HEK293T (cell line): ENCODE results near the gene TMEM131.

ENCODE experiments used
- ARNT ChIP-seq: fragments of 450-650 bp; IDR thresholded peaks from 2 replicates; pipeline ENCODE4 v1.6.1; 2017; ENCODE audit warnings: mild to moderate bottlenecking
- BHLHE40 ChIP-seq: fragments of 450-650 bp; IDR thresholded peaks from 2 replicates; pipeline ENCODE4 v1.6.1; 2016; ENCODE audit warnings: mild to moderate bottlenecking, moderate library complexity, borderline replicate concordance
- FOXK2 ChIP-seq: fragments of 450-650 bp; IDR thresholded peaks from 2 replicates; pipeline ENCODE4 v1.6.1; 2016; ENCODE audit warnings: mild to moderate bottlenecking
- FOXM1 ChIP-seq: fragments of 450-650 bp; IDR thresholded peaks from 2 replicates; pipeline ENCODE4 v1.6.1; 2017; ENCODE audit warnings: mild to moderate bottlenecking, borderline replicate concordance
- HDGF ChIP-seq: fragments of 450-650 bp; IDR thresholded peaks from 2 replicates; pipeline ENCODE4 v1.6.1; 2017; ENCODE audit warnings: antibody characterized with exemption, borderline replicate concordance
- L3MBTL2 ChIP-seq: fragments of 450-650 bp; conservative IDR thresholded peaks from 2 replicates; pipeline ENCODE4 v1.6.1; 2016; ENCODE audit warnings: mild to moderate bottlenecking
- NFRKB ChIP-seq: fragments of 450-650 bp; IDR thresholded peaks from 2 replicates; pipeline ENCODE4 v1.6.1; 2016; ENCODE audit warnings: mild to moderate bottlenecking, moderate library complexity
- SP1 ChIP-seq: fragments of 450-650 bp; IDR thresholded peaks from 2 replicates; pipeline ENCODE4 v1.6.1; 2017
- SUZ12 ChIP-seq: fragments of 450-650 bp; IDR thresholded peaks from 2 replicates; pipeline ENCODE4 v1.6.1; 2016; ENCODE audit warnings: mild to moderate bottlenecking
- TARDBP ChIP-seq: fragments of 450-650 bp; IDR thresholded peaks from 2 replicates; pipeline ENCODE4 v1.6.1; 2016

DNA sequence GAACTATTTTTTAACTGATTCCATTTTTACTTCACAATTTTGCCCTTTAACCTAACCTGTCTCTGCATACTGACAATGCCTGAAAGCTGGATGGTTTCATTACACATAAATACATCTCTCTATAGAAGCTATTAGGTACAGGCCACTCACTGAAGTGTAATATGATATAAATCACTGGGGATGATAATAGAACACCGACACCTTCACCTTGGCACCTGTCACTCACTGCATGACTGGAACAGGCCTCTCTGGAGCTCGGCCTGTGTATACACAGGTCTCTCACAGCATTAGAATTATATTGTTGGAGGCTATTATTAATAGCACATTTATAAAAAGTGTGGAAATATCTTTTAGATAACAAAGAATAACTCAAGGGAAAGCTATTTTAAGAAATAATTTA, 138.2 kb downstream of the TMEM131 start:
- TF ChIP-seq BHLHE40 (no peak), ARNT (no peak), L3MBTL2 (no peak), SUZ12 (no peak), SP1 (no peak), HDGF (no peak), FOXM1 (no peak), NFRKB (no peak), TARDBP (no peak), FOXK2 (no peak)
